GM19467 (cell line): Measurements from ENCODE around the gene HOXC11.

Experiments
- ATAC-seq: cut with Tn5 transposase; IDR thresholded peaks from one replicate; pipeline ENCODE4 v1.9.1; 2021; ENCODE audit warnings: mild to moderate bottlenecking, moderate library complexity; ENCODE audit not compliant: unreplicated experiment

Gene HOXC11

DNA sequence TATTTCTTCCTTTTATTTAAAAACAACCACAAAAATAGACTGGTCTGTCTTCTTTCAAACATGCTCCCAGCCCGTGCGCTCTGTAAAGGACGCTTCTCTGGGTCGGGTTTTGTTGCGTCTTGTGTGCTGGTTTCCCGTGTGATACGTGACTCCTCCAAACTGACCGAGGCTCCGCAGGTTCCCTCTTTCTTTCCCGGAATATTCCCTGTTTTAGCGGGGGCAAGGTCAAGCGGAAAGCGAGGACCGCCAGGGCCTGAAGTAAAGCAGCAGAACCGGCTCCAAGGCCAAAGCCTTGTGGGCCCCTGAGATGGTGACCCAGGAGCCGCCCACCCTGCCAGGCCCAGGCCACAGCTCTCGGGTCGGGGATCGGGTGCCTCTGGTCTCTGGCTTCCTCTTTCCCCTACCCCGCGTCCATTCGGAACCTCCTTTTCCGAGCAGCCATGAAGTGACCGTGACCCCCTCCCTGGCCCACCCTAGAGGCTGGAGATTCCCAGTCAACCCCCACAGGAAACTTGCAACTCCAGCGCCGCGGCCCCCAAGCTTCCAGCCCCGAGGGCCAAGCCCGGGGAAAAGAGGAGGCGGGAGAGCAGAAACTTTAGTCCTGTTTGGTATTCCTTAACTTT lies 11.1 kb downstream of the HOXC11 start:
- ATAC-seq, result no peak

DNA sequence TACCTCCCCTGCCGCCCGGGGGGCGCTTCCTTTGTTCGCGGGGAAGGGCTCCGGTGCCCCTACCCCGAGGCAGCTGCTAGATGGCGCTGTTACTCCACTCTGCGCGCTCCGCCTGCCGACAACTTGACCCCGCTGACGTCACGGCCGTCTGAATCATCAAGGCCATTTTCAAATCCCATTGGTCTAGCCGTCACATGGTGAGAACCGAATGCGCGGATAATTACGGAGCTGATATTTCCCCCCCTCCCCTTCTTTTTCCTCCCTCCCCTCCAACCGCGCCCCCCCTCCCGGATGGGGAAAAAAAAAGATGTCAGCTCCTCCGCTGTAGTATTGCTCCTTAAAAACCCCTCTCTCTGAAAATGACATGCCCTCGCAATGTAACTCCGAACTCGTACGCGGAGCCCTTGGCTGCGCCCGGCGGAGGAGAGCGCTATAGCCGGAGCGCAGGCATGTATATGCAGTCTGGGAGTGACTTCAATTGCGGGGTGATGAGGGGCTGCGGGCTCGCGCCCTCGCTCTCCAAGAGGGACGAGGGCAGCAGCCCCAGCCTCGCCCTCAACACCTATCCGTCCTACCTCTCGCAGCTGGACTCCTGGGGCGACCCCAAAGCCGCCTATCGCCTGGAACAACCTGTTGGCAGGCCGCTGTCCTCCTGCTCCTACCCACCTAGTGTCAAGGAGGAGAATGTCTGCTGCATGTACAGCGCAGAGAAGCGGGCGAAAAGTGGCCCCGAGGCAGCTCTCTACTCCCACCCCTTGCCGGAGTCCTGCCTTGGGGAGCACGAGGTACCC lies 12.2 kb downstream of the HOXC11 start, which contains the start of gene HOXC10:
Gene HOXC10 (plus strand): TSS at position 246 of the 791 bp plus-strand sequence. CDS start 114 bp downstream, at position 360.
- ATAC-seq, result no peak

GRCh38 chr12:53985692-53985993 lies 12.7 kb downstream of the HOXC11 start:
- no peak for ATAC-seq

DNA sequence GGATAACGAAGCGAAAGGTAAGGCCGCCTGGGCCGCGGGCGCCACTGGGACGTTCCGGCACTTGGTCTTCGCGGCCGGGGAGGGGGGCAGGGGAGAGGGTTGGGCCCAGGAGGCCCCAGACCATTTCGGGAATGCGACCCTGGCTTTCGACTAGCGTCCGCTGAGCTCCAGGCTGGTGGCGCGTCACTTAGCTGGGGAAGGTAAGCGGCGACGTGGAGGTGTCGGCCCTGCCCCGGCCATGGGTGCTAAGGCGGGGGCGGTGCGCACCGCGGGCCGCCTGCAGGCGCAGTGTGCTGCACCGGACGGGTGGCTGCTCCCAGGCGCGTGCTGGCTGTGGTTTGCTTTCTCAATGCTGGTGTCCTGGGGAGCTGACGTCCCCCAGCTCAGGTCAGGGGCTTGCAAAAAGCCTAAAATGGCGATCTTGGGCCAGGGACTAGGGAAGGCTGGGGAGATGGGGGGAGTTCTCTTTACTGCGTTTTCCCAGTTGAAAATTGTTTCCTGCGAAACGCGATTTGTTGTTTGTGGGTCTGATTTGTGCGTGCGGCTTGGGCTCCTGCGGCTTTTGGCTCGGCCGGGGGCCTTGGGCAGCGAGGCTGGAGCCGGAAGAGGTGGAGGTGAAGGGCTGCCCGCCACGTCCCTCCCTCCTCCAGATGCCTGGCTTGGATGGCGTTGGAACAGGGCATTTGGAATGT lies 13.2 kb downstream of the HOXC11 start:
- no peak for ATAC-seq

DNA sequence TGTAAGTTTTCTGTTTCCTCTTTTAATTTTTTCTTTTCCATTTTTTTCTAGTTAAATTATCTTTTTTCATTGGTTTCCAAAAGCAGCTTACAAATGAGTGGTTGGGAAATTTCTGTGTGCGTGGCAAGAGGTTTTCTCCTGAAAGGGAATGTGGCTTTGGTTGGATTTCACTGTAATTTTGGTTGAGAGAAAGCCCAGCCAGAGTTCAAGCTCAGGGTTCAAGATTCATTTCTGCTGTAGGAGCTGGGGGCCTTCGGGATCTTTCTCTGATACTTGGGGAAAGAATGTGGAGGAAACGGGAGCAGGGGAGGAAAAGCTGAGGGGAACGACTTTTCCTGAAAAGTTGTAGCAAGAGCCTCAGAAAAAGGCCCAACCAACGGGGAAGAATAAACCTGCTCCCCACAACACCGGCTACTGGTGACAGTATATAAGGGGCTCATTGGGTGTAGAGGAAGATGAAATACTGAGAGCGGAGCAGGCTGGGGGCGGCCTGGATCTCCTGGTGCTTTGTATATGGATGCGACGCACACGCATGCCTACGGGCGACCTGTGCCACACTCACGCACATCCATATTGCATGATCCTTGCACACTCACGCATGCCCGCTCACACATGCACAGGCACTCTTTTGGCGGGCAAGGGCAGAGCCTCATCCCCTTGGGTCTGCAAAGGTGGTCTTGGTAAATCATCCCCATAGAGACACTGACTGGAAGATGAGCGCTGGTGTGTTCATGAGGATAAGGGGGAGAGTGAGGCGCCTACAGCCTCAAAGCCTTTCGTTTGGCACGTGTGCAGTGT lies 14.0 kb downstream of the HOXC11 start:
- ATAC-seq, result no peak

- no peak for ATAC-seq
Measured at GRCh38 chr12:53987787-53988230, 14.9 kb downstream of the HOXC11 start.

DNA sequence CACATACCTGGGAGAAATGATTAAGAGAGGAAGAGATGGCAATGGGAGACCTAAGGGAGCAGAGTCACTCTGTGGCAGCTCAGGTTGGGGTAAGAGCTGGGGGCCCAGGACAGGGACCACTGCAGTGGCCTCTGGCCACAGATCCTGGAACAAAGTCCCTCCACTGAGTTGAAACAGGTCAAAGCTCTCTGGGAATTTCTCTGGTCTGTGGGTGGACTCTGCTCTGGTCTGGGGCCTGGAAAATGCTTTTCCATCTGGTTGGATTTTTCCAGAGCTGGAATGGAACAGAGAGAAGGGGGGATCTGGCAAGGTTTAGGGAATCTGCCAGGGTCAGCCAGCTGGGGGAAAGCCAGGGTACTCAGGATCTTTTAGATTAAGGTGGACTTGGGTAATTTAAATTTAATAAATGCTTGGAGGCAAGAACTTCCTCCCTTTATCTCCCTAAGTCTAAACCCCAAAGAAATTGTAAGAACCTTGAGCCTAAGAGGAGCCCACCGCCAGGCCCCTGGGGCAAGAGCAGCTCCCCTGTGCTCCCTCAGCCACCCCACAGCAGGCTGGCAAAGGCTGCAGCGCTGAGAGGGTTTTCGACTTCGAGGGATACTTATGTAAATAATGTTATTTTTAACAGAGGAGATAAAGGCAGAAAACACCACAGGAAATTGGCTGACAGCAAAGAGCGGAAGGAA lies 15.8 kb downstream of the HOXC11 start:
- no peak for ATAC-seq

GRCh38 chr12:53989227-53990113 lies 16.5 kb downstream of the HOXC11 start:
- ATAC-seq, result no peak

DNA sequence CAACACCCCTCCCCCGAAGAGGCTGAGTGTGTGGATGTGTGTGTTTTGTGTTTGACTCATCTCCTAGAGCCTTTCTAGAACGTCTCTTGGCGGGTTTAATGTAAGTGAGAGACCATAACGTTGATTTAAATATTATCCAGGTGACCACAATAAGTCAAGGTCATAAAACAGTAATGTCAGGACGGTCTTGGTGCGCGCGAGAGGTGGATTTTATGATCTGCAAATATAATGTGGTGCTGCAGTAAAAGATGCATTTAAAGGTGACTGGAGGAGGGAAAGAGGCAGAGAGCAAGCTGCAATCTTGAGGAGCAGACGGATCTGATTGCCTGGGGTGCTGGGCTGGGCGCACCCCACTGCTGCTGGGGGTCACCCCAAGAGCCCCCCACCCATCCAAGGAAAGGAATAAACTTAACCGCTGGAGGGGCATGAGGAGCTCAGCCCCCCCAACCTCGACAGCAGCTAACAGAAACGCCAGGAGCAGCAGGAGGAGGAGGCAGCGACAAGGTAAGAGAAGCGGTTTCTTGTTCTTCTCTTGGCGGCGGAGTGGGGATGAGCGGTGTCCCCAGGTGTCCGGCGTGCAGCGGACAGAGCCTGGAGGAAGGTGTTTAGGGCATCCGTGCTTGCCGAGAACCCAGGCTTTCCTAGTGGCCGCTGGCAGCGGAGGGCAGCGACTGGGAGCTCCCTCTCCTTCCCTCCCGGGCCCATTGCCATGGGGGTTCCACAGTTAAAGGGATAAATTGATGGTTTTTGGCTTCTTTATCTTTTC lies 17.6 kb downstream of the HOXC11 start:
- ATAC-seq, result no peak

DNA sequence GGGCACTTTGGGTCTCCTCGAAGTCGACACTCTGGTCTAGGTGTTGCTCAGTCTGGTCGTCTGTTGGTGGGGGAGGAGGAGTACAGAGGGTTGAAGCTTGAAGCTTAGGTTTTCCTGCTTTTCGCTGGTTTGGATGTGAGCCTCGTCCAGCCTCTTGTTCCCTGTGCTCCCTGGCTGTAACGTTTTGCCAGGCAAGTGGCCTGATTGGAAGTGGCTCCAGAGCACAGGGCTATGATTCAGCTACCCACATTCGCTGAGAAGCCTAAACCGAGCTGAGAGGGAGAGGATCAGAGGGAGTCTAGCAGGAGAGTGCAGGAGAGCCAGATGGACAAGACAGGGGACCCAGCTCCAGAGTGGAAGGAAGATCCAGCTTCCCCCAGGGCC lies 18.1 kb downstream of the HOXC11 start:
- no peak for ATAC-seq

DNA sequence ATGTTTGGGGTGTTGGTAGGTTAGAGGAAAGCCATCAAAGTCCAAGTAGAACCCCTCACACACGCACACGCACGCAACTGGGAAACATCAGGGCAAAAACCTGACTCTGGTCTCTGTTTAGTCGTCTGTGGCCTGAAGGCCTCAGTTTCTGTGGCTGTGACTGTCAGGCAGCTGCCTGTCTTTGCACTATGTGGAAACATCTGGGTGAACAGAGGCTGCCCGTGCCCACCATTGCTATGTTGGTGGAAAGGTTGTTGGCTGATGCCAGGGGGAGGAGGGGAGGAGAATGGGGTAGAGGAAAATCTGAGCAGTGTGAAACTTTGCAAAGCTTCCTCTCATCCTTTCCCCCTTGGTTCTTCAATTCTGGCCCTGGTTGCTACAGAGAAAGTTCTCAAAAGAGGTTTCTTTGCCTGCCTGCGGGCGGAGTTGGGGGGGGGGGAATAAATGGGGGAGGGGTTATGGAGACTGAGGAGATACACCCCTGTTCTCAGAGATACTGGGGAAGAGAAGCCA lies 19.5 kb downstream of the HOXC11 start:
- no peak for ATAC-seq

- no peak for ATAC-seq
Measured at GRCh38 chr12:53993162-53994008, 20.5 kb downstream of the HOXC11 start.

DNA sequence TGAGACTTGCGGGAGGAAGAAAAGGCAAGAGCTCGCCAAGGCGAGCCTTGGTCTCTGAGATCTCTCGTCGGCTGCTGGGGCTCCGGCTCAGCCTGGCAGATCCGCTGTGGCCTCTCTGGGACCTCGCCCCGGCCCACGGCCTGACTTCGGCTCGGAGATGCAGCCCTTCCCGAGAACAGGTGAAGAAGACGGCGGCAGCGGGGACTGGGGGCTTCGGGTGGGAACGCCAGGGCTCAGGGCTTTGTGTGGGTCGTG lies 21.0 kb downstream of the HOXC11 start:
- no peak for ATAC-seq

DNA sequence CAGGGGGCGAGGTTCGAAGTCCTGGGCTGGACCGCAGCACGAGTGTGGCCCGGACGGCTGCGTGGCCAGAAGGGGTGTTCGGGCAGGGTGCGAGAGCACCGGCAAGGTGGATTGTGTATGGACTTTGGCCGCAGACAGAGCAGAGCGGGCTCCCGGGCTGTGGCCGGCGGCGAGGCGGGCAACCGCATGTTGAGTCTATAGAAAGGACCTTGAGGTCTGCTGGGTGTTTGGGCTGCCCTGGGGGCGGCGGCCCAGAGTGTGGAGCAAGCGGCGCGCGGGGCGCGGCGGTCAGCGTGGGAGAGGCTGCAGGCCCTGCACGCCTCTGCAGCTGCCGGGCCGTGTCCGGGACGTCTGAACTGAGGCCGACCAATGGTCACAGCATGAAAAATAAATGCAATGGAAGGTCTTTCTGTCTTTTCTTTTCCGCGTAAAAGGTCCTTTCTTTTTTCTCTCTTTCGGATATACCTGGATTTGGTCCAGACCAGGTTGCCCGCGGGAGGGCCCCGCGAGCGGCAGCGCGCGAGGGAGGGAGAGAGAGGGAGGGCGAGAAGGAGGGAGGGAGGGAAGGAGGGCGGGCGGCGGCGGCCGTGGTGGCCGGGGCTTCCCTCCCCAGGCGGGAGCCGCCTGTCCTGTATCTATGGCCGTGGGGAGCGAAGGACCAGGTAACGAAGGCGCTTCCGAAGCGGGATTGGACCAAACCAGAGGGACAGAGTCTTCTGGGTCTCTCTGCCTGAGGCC lies 21.5 kb downstream of the HOXC11 start:
- no peak for ATAC-seq

DNA sequence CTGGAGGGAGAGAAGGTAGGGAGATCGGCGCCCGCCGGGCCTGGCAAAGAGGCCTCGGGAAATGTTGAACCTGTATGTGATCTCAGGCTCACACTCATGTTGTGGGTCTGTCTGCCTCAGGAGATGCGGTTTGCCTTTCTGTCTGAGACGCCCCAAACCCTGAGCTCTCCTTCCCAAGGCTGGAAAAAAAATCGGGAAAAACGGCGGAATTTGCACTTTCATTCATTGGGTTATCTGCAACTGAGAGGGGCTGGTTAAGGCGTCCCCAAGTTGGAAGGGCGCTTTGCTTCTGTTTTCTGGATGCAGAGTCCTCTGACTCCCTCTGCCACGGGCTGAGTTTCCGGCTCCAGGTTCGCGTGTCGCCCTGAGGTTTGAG lies 22.1 kb downstream of the HOXC11 start:
- ATAC-seq, result no peak

GRCh38 chr12:53995378-53996239 lies 22.7 kb downstream of the HOXC11 start:
- ATAC-seq, result no peak
